ENCODE measurements around the gene COL20A1.
A peak's percentile ranks its signal among the peaks of the same experiment; 100 is the strongest.

COL20A1 gene

GRCh38 chr20:63261060-63261794 lies 31.8 kb upstream of the COL20A1 start:
- no peak for DNase-seq (ENCODE audit: low read depth in 3 of 3, low spot score in 1 of 3)

DNA sequence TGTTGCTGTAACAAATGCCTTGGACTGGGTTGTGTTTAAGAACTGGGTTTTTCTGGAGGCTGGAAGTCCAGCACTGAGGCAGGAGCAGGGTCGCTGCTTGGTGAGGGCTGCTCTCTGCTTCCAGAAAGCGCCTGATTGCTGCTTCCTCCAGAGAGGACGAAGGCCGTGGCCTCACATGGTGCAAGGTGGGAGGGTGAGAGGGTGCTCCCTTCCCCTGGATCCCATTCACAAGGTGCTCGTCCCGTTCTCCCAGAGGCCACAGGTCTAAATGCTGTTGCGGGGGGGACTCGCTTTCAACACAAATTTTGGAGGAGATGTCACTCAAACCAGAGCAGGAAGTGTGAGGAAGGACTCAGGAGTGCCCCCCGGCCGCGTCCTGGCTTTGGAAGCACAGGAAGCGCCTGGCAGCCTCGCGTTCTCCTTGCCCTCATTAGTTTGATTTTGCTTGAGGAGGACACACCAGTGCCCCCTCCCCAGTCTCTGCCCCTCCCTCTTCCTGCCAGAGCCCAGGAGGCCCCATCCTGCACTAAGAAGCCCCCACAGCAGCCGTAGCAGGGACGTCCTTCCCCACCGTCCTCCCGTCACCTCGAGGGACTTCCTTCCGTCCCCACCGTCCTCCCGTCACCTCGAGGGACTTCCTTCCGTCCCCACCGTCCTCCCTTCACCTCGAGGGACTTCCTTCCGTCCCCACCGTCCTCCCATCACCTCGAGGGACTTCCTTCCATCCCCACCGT lies 31.0 kb upstream of the COL20A1 start:
- no peak for DNase-seq (ENCODE audit: low read depth in 3 of 3, low spot score in 1 of 3)

- DNase-seq (ENCODE audit: low read depth in 3 of 3, low spot score in 1 of 3): no peak
Observed at GRCh38 chr20:63262836-63263235, 30.1 kb upstream of the COL20A1 start.

GRCh38 chr20:63264000-63264399 lies 29.0 kb upstream of the COL20A1 start:
- no peak for DNase-seq (ENCODE audit: low read depth in 3 of 3, low spot score in 1 of 3)

- no peak for DNase-seq (ENCODE audit: low read depth in 3 of 3, low spot score in 1 of 3)
Observed at GRCh38 chr20:63264519-63264918, 28.5 kb upstream of the COL20A1 start.

GRCh38 chr20:63265891-63266515 lies 27.0 kb upstream of the COL20A1 start:
- no peak for DNase-seq (ENCODE audit: low read depth in 3 of 3, low spot score in 1 of 3)

- no peak for DNase-seq (ENCODE audit: low read depth in 3 of 3, low spot score in 1 of 3)
Observed at GRCh38 chr20:63267691-63268090, 25.3 kb upstream of the COL20A1 start.

GRCh38 chr20:63268256-63268655 lies 24.7 kb upstream of the COL20A1 start:
- no peak for DNase-seq (ENCODE audit: low read depth in 3 of 3, low spot score in 1 of 3)

DNA sequence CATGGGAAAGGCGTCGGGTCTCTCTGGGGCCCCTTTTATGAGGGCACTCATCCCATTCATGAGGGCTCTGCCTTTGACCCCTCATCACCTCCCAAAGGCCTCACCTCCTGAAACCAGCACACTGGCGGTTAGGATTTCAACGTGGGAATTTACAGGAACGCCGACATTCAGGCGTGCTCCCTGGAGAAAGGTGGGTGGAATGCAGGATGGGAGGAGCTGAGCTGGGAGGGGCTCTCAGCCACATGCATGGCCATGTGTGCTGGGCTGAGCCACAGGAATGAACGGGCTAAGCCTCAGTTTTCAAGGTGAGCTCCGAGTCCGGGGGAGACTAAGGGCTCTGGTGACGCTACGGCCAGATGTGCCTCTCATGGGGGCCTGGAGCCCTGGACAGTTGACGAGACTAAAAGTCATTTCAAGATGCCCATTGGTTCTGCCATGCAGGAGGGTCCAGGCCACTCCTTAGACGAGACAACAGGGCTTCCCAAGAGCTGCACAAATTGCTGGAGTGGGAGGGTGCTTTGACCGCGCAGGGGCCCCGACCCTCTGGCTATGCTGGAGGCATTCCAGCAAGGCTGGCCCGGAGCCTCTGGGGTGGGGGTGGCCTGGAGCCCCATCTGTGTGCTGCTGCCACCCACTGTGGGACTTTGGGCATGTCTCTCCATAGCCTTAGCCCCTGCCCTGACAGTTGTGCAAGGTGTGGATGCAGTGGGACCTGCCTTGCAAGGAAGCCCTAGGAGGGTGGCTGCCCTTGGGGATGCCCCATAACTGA lies 24.1 kb upstream of the COL20A1 start:
- DNase-seq (ENCODE audit: low read depth in 3 of 3, low spot score in 1 of 3): no peak

DNA sequence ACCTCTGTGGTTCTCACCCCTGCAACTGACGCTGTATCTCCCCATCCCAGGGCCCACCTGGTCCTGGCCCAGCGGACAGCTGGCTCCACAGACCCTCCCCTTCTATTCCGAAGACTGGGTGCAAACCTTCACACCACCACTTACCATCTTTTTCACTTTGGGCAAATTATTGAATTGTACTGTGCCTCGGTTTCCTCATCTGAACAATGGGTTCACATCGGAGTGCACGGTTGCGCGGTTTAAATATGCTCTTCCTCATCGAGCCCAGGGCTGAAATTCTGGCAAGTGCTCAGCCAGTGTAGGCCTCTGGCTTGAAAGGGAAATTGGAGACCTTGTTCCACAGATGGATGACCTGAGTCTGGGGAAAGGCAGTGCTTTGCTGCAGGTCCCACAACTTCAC lies 23.3 kb upstream of the COL20A1 start:
- no peak for DNase-seq (ENCODE audit: low read depth in 3 of 3, low spot score in 1 of 3)

GRCh38 chr20:63270606-63271325 lies 22.2 kb upstream of the COL20A1 start:
- DNase-seq (ENCODE audit: low read depth in 3 of 3, low spot score in 1 of 3): no peak

DNA sequence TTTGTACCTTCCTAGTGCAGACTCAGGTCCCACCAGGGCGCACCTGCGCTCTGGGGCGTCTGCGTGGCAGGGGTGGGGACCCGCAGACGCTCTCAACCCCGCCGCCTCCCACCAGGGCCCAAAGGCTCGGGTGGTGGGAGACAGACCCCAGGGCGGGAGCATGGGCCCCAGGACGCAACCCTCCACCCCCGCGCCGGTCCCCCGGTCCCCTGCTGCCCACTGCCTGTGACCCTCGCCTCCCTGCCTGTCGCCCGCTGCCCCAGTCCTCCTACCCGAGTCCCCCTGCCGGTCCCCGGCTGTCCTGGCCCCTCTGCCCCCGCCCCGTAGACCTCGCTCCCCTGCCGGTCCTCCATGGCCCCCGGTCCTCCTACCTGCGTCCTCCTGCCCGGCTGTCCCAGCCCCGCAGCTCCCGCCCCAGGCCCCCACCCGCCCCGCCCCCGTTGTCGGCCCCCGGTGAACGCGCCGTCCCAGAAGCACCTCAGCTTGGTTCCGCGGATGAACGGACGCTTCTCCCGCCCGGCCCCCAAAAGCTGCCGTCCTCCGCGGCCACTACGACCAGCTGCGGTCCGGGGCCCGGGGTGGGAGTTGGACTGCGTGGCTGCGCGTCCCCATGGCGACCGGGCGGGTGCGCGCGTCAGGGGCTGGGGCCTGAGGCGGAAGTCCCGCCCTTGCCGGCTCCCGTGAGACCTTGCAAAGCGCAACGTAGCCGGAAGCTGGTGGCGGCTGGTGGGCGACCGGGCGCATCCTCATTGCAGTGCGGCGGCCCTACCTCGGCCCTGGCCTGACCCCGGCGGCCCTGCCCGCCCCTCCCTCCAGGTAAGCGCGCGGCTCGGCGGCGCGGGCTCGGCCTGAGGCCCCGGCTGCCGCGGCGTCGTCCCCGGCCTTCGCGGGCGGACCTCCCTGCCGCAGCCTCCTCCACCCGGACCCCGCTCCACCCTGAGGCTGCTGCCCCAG lies 20.6 kb upstream of the COL20A1 start, which contains the start of gene ARFGAP1:
ARFGAP1 (plus strand) TSS at position 709 of the 954 bp plus-strand sequence. CDS start 2,768 bp downstream, outside the sequence.
- peak; percentile 62 to 84 (median 66) for DNase-seq (ENCODE audit: low read depth in 3 of 3, low spot score in 1 of 3)

DNA sequence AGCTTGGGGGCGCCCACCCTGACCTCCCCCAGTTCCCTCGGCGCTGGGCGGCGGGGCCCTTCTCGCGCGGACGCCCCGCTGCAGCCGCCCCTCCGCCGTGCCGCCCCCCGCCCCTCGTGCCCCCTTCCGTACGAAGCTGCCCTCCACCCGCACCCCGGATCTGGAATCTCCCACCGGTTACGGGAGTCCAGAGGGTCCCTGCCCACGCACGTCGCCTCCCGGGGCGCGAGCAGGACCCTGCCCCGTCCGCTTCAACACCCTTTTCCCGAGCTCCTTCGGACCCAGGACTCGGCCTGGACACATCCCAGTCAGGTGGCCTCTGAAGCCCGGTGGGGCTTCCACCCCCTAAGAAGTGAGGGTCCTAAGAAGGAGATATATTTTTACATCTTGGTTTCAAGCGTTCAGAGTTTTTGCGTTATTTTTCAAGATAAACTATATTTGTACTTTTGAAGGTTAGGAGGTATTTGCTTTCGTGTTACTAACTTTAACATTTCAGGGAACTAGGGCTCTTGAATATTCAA lies 19.9 kb upstream of the COL20A1 start:
- no peak for DNase-seq (ENCODE audit: low read depth in 3 of 3, low spot score in 1 of 3)

- no peak for DNase-seq (ENCODE audit: low read depth in 3 of 3, low spot score in 1 of 3)
Observed at GRCh38 chr20:63273635-63274380, 19.2 kb upstream of the COL20A1 start.

DNA sequence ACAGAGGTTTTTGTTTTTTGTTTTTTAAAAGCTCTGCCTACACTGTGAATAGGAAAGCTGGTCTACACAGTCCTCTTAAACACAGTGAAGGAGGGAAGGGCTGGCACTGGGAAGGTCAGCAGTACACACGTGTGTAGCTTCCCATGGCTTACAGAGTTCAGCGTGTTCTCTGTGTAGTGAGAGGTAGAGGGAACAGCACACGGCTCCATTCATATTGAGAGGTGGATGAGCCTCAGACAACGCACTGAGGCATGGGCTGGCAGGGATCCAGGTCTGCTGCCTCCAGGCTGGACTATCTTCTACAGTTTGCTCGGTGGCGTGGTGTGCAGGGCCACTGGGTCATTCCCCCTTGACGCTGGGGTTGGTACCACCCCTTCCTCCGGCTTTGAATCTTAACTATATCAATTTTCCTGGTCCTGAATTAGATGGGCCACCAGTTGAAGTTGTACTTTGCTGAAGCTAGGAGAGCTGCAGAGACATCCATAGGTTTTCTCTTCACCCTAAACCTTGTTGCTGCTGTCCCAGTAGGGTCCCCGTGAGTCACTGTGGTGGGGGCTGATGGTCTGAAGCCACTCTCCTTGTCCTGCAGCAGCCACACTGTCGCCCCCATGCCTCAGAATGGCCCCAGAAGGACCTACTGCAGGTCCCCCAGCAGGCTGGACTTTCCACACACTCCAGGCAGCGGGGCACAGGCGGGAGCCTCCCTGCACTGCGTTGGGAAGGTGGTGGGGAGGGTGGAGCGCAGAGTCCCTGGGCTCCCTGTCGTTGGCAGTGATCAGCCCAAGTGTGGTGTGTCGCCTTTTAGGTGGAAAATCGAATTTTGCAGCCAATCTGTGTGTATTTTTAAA lies 18.4 kb upstream of the COL20A1 start:
- DNase-seq (ENCODE audit: low read depth in 3 of 3, low spot score in 1 of 3): no peak

GRCh38 chr20:63275825-63276224 lies 17.2 kb upstream of the COL20A1 start:
- DNase-seq (ENCODE audit: low read depth in 3 of 3, low spot score in 1 of 3): no peak

DNA sequence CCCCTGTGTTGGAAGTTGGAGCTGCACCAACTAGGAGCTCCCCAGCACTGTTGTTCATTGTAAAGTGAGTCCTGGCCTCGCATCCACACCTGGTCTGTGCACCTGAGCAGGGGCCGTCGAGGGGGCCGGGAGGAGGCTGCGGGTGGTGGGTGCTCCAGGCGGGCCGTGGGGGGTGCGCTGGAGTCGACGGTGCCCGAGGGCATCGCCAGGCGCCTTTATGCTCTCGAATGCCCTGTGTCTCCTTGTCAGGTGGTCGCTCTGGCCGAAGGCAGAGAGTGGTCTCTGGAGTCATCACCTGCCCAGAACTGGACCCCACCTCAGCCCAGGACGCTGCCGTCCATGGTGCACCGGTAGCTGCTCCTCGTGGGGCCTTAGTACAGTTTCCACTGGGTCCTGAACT lies 16.0 kb upstream of the COL20A1 start:
- no peak for DNase-seq (ENCODE audit: low read depth in 3 of 3, low spot score in 1 of 3)
